ENCODE measurements around the gene FLOT2.

Gene FLOT2

GRCh38 chr17:28901866-28902818, 4.6 kb upstream of the FLOT2 start:
- TF ChIP-seq CTCF (IDR thresholded peaks at IDR 0.05; ENCODE audit: extremely low read depth, missing control alignments), result no peak
- DNase-seq (ENCODE audit: low spot score), result peak; percentile 69

GRCh38 chr17:28900986-28901726, 3.6 kb upstream of the FLOT2 start:
- DNase-seq (ENCODE audit: low spot score), result peak; percentile 36

DNA sequence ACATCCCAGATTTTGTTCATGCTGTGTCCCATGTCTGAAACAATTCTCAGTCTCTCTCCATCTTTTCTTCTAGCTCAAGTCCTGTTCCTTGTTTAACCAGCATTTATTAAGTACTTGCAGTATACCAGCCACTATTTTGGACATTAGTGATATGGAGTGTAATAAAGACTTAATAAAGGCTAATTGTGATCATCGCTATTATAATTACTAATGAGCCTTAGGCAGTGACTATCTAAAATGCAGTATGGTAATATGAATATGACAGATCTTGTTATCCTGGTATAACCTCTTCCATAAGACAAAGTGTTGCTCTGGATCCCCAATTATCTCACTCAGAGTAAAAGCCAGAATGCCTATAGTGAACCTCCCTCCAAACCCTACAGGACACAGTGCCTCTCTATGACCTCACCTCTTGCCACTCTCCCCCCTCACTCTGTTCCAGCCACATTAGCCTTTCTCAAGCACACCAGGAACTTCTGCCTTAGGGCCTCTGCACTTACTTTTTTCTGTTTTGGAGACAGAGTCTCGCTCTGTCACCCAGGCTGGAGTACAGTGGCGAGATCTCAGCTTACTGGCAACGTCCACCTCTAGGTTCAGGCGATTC, 1.8 kb upstream of the FLOT2 start:
- DNase-seq (ENCODE audit: low spot score), result no peak
- no peak for TF ChIP-seq CTCF (IDR thresholded peaks at IDR 0.05; ENCODE audit: extremely low read depth, missing control alignments)

More at GRCh38 chr17:28900986-28901726, 3.6 kb upstream of the FLOT2 start:
- no peak for TF ChIP-seq CTCF (IDR thresholded peaks at IDR 0.05; ENCODE audit: extremely low read depth, missing control alignments)

DNA sequence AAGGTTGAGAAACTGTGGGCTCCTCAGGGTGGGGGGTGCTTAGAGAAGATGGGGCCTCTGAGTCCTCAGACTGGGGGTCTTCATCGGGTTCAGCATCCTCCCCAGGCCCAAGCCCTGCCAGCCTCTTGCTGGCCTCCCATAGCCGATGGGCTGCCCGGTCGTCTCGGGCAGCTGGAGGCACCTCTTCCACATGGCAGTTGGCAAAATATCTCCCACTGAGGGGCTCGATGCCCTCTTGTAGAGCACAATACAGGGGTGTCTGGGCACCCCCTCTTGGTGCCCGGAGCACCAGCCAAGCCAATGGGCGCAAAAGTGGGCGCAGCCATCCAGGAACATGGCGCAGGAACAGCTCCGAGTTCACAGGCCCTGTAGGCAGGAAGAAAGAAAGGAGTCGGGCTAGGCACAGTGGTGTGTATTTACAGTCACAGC, 1.0 kb upstream of the FLOT2 start:
- TF ChIP-seq CTCF (IDR thresholded peaks at IDR 0.05; ENCODE audit: extremely low read depth, missing control alignments), result no peak
- no peak for DNase-seq (ENCODE audit: low spot score)

GRCh38 chr17:28897769-28898526, 415 bp upstream of the FLOT2 start:
- no peak for TF ChIP-seq CTCF (IDR thresholded peaks at IDR 0.05; ENCODE audit: extremely low read depth, missing control alignments)
- no peak for DNase-seq (ENCODE audit: low spot score)

DNA sequence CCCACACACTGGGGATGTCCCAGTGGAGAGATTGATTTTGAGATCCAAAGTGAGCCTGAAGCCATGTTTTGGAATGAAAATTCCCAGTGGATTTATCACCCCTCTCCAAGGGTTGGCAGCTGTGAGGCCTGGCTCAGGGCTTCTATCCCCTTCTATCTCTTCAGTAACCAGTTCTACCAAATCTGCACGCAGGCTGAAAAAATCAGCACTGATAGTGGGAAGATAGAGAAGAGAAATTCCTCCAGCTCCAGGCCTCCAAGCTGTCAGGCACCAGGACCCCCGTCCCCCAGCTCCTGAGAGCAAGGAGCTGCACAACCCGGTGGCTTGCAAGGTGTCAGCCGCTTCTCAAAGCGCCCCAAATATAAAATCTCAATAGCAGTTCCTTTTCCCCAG, 1.0 kb downstream of the FLOT2 start:
- TF ChIP-seq CTCF (IDR thresholded peaks at IDR 0.05; ENCODE audit: extremely low read depth, missing control alignments), result no peak
- no peak for DNase-seq (ENCODE audit: low spot score)

All from GM20000 (cell line).